HG02610 (cell line): ENCODE data around the gene WARS2.
"Not testable (repeated sequence)": the region's sequence is repeated elsewhere in the genome, so short reads cannot be mapped to it uniquely, and the experiment has no call there.

Experiments
- ATAC-seq: cut with Tn5 transposase; IDR thresholded peaks from one replicate; pipeline ENCODE4 v1.9.1; 2021; ENCODE audit warnings: mild to moderate bottlenecking, moderate library complexity; ENCODE audit not compliant: unreplicated experiment

The WARS2 gene

GRCh38 chr1:119141020-119141424 lies 569 bp upstream of the WARS2 start:
- no peak for ATAC-seq

- peak; percentile 30 for ATAC-seq
Measured at GRCh38 chr1:119139857-119140176, 636 bp downstream of the WARS2 start.

GRCh38 chr1:119139403-119139802 lies 1.1 kb downstream of the WARS2 start:
- no peak for ATAC-seq

GRCh38 chr1:119136401-119136800 lies 4.1 kb downstream of the WARS2 start:
- ATAC-seq, result no peak

GRCh38 chr1:119133987-119134386 lies 6.5 kb downstream of the WARS2 start:
- no peak for ATAC-seq

- ATAC-seq, result no peak
Measured at GRCh38 chr1:119132179-119132578, 8.3 kb downstream of the WARS2 start.

GRCh38 chr1:119125874-119126273 lies 14.6 kb downstream of the WARS2 start:
- no peak for ATAC-seq

- no peak for ATAC-seq
Measured at GRCh38 chr1:119124764-119125163, 15.7 kb downstream of the WARS2 start.

GRCh38 chr1:119121872-119122271 lies 18.6 kb downstream of the WARS2 start:
- ATAC-seq, result not testable (repeated sequence)

GRCh38 chr1:119116725-119117124 lies 23.7 kb downstream of the WARS2 start:
- ATAC-seq, result no peak

GRCh38 chr1:119115736-119116135 lies 24.7 kb downstream of the WARS2 start:
- no peak for ATAC-seq

- no peak for ATAC-seq
Measured at GRCh38 chr1:119115311-119115710, 25.1 kb downstream of the WARS2 start.

- no peak for ATAC-seq
Measured at GRCh38 chr1:119114786-119115185, 25.7 kb downstream of the WARS2 start.

- no peak for ATAC-seq
Measured at GRCh38 chr1:119112791-119113190, 27.7 kb downstream of the WARS2 start.

- no peak for ATAC-seq
Measured at GRCh38 chr1:119112244-119112643, 28.2 kb downstream of the WARS2 start.

- no peak for ATAC-seq
Measured at GRCh38 chr1:119108988-119109387, 31.5 kb downstream of the WARS2 start.

GRCh38 chr1:119103764-119104163 lies 36.7 kb downstream of the WARS2 start:
- no peak for ATAC-seq

- no peak for ATAC-seq
Measured at GRCh38 chr1:119102051-119102450, 38.4 kb downstream of the WARS2 start.

- ATAC-seq, result no peak
Measured at GRCh38 chr1:119101563-119101962, 38.9 kb downstream of the WARS2 start.

GRCh38 chr1:119099775-119100174 lies 40.7 kb downstream of the WARS2 start:
- no peak for ATAC-seq

- ATAC-seq, result no peak
Measured at GRCh38 chr1:119097380-119097779, 43.1 kb downstream of the WARS2 start.

GRCh38 chr1:119093721-119094120 lies 46.7 kb downstream of the WARS2 start:
- ATAC-seq, result no peak

- ATAC-seq, result no peak
Measured at GRCh38 chr1:119091618-119092017, 48.8 kb downstream of the WARS2 start.

GRCh38 chr1:119090250-119090649 lies 50.2 kb downstream of the WARS2 start:
- no peak for ATAC-seq
